A549 (cell line): ENCODE measurements around the gene WLS. TPM values are rescaled to one million over a fixed set of nuclear protein-coding genes. Genes with fewer than 3 reads are reported as not detected.

Source experiments
- ATAC-seq, 2 experiments: fragments of 200-7000 bp in 1 of 2; fragments of >200 bp in 1 of 2; cut with Nextera tagmentation in 1 of 2; cut with Tn5 transposase in 1 of 2; 3 replicates each; pipeline versions ENCODE4 v1.8.0 to v1.9.1; 2018 to 2020; ENCODE audit warnings: mild to moderate bottlenecking in 1 of 2, moderate library complexity in 1 of 2
- CTCF ChIA-PET: fragments of 300-600 bp; sonication (Branson Sonifier 250); formaldehyde crosslinking; extraction: SDS; loops from one replicate; lab custom pipeline; 2021; ENCODE audit warnings: antibody characterized with exemption, inconsistent platforms; lab: Yijun Ruan, JAX
- POLR2A ChIA-PET: fragments of 350-600 bp; formaldehyde crosslinking; extraction: SDS; loops from one replicate; lab custom pipeline; 2021; ENCODE audit warnings: antibody characterized with exemption, inconsistent platforms; lab: Yijun Ruan, JAX
- DNase-seq, 2 experiments: peaks; one replicate each; pipeline versions ENCODE4 v3.0.0 to v3.0.0-alpha.2; 2011 to 2016; ENCODE audit warnings: low read depth in 1 of 2, low spot score in 1 of 2
- FAIRE-seq: peaks from 2 replicates; lab custom pipeline; 2011; peaks lifted over from hg19 to GRCh38; lab: Jason Lieb, UNC
- H3K27ac ChIP-seq, 2 experiments: fragments of >200 bp; sonication (Bioruptor Twin); formaldehyde crosslinking; 3 replicates each; pipeline ENCODE4 v1.5.1; 2016 to 2017
- H3K4me1 ChIP-seq: fragments of >200 bp; sonication (Bioruptor Twin); formaldehyde crosslinking; 3 replicates; pipeline ENCODE4 v1.6.1; 2016
- H3K4me2 ChIP-seq: fragments of >200 bp; sonication (Bioruptor Twin); formaldehyde crosslinking; 3 replicates; pipeline ENCODE4 v1.6.1; 2016
- H3K4me3 ChIP-seq: fragments of >200 bp; sonication (Bioruptor Twin); formaldehyde crosslinking; 3 replicates; pipeline ENCODE4 v1.5.1; 2016
- H3K9me3 ChIP-seq: fragments of >200 bp; sonication (Bioruptor Twin); formaldehyde crosslinking; 3 replicates; pipeline ENCODE4 v1.6.1; 2016
- CHD4 ChIP-seq: fragments of 200-600 bp; sonication (generic); IDR thresholded peaks from 2 replicates; pipeline ENCODE4 v1.6.1; 2016; ENCODE audit warnings: antibody characterized with exemption, mild to moderate bottlenecking, borderline replicate concordance
- EHMT2 ChIP-seq: fragments of 200-600 bp; sonication (generic); IDR thresholded peaks from 2 replicates; pipeline ENCODE4 v1.6.1; 2016; ENCODE audit warnings: antibody characterized with exemption, low read depth, mild to moderate bottlenecking, moderate library complexity
- FOSB ChIP-seq: fragments of 250-450 bp; sonication (Bioruptor Pico); IDR thresholded peaks from 2 replicates; pipeline ENCODE4 v1.5.0; 2020; ENCODE audit warnings: mild to moderate bottlenecking, moderate library complexity
- FOSL2 ChIP-seq, 2 experiments: fragments of 450-650 bp in 1 of 2; fragments of >200 bp in 1 of 2; sonication (Bioruptor Twin) in 1 of 2; formaldehyde crosslinking; IDR thresholded peaks; 2 replicates each; pipeline versions ENCODE4 v1.5.0 to v1.6.1; 2016 to 2020; ENCODE audit warnings: mild to moderate bottlenecking in 1 of 2, moderate library complexity in 1 of 2
- HOXB5 ChIP-seq: fragments of 250-450 bp; sonication (Bioruptor Pico); IDR thresholded peaks from 2 replicates; pipeline ENCODE4 v1.5.0; 2020; ENCODE audit warnings: mild to moderate bottlenecking, moderate library complexity
- JUN ChIP-seq, 2 experiments: fragments of >200 bp; sonication (Bioruptor Twin); formaldehyde crosslinking; IDR thresholded peaks; 2 replicates in 1 of 2; 3 replicates in 1 of 2; pipeline ENCODE4 v1.6.1; 2016 to 2017
- KDM5A ChIP-seq: fragments of 200-600 bp; sonication (generic); IDR thresholded peaks from 2 replicates; pipeline ENCODE4 v1.6.1; 2016; ENCODE audit warnings: antibody characterized with exemption, mild to moderate bottlenecking
- NPAS2 ChIP-seq: fragments of 250-450 bp; sonication (Bioruptor Pico); IDR thresholded peaks from 2 replicates; pipeline ENCODE4 v1.8.0; 2022; ENCODE audit warnings: mild to moderate bottlenecking, moderate library complexity, borderline replicate concordance
- POLR2AphosphoS2 ChIP-seq: conservative IDR thresholded peaks from 2 replicates; pipeline ENCODE4 v1.6.1; 2012; ENCODE audit warnings: low read length, improper control_type of control experiment, inconsistent platforms
- RARB ChIP-seq: fragments of 250-450 bp; sonication (Bioruptor Pico); IDR thresholded peaks from 2 replicates; pipeline ENCODE4 v1.8.0; 2021; ENCODE audit warnings: mild to moderate bottlenecking, moderate library complexity
- SREBF2 ChIP-seq: fragments of 450-650 bp; IDR thresholded peaks from 2 replicates; pipeline ENCODE4 v1.6.1; 2014; ENCODE audit warnings: mild to moderate bottlenecking, moderate library complexity
- ZC3H11A ChIP-seq: fragments of 450-650 bp; IDR thresholded peaks from 2 replicates; pipeline ENCODE4 v1.6.1; 2014; ENCODE audit warnings: antibody characterized with exemption, mild to moderate bottlenecking
- ZNF302 ChIP-seq: fragments of 250-450 bp; sonication (Bioruptor Pico); IDR thresholded peaks from 2 replicates; pipeline ENCODE4 v1.9.0; 2021; ENCODE audit warnings: inconsistent platforms, mild to moderate bottlenecking, moderate library complexity
- ZSCAN20 ChIP-seq: fragments of 250-450 bp; sonication (Bioruptor Pico); IDR thresholded peaks from 2 replicates; pipeline ENCODE4 v1.8.0; 2022; ENCODE audit warnings: mild to moderate bottlenecking, moderate library complexity
- WGBS: methylation state at CpG from one replicate; pipeline ENCODE4 v1.1.6; 2017; ENCODE audit errors: missing lambda C conversion rate; 5-methylcytosine and 5-hydroxymethylcytosine counted together
- polyA plus RNA-seq, 4 experiments: library from polyadenylated mRNA; depleted of rRNA in 3 of 4; stranded (reverse); fragments of >200 nt; fragmentation: RNase III in 1 of 4; extraction: RNeasy Plus Mini Kit Qiagen cat#74134 plus additional on column Dnase treatment in 1 of 4; gene quantifications; 2 replicates in 3 of 4; 3 replicates in 1 of 4; pipeline ENCODE4 v1.2.3, GENCODE V29; 2011 to 2017
- TF ChIP-seq, protein P1 (sequence below): fragments of 450-650 bp; IDR thresholded peaks from 2 replicates; pipeline ENCODE4 v1.6.1; 2014; ENCODE audit warnings: antibody characterized with exemption
- TF ChIP-seq, protein P2 (sequence below): fragments of >200 bp; sonication (Bioruptor Twin); formaldehyde crosslinking; IDR thresholded peaks from 3 replicates; pipeline ENCODE4 v1.5.1; 2016
- TF ChIP-seq, protein P3 (sequence below): fragments of >200 bp; sonication (Bioruptor Twin); formaldehyde crosslinking; IDR thresholded peaks from 2 replicates; pipeline ENCODE4 v1.6.1; 2016
- TF ChIP-seq, protein P4 (sequence below): fragments of 200-600 bp; sonication (generic); IDR thresholded peaks from 2 replicates; pipeline ENCODE4 v1.6.1; 2016; ENCODE audit warnings: antibody characterized with exemption, mild to moderate bottlenecking, moderate library complexity
- TF ChIP-seq, protein P5 (sequence below): IDR thresholded peaks from 2 replicates; pipeline ENCODE4 v1.6.1; 2012

Gene WLS
- polyA plus RNA-seq, 2 of the 4 experiments (the other 2 are of a cell fraction), result 6.6 to 12.1 TPM

DNA sequence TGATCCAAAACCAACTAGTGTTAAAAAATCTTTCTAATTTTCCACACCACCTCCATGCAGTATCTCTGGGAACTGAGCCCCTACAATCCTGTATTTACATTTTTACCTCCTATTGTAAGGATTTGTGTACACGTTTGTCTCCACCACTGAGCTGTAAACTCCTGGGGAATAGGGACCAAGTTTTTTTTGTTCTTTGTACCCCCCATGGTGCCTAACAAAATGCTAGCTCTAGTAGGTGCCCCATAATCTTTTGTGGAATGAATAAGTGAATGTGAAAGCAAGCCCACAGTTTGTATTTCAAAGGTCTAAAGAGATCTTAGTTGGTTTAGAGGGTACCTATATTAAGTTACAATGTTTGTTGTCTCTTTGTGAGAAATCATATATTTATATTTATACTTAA is 879 bp upstream of the WLS start (continued):
- TF ChIP-seq, protein P1, sequence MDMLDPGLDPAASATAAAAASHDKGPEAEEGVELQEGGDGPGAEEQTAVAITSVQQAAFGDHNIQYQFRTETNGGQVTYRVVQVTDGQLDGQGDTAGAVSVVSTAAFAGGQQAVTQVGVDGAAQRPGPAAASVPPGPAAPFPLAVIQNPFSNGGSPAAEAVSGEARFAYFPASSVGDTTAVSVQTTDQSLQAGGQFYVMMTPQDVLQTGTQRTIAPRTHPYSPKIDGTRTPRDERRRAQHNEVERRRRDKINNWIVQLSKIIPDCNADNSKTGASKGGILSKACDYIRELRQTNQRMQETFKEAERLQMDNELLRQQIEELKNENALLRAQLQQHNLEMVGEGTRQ, result no peak
- no peak for TF ChIP-seq ZC3H11A
- TF ChIP-seq, protein P2, sequence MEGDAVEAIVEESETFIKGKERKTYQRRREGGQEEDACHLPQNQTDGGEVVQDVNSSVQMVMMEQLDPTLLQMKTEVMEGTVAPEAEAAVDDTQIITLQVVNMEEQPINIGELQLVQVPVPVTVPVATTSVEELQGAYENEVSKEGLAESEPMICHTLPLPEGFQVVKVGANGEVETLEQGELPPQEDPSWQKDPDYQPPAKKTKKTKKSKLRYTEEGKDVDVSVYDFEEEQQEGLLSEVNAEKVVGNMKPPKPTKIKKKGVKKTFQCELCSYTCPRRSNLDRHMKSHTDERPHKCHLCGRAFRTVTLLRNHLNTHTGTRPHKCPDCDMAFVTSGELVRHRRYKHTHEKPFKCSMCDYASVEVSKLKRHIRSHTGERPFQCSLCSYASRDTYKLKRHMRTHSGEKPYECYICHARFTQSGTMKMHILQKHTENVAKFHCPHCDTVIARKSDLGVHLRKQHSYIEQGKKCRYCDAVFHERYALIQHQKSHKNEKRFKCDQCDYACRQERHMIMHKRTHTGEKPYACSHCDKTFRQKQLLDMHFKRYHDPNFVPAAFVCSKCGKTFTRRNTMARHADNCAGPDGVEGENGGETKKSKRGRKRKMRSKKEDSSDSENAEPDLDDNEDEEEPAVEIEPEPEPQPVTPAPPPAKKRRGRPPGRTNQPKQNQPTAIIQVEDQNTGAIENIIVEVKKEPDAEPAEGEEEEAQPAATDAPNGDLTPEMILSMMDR, result no peak

DNA sequence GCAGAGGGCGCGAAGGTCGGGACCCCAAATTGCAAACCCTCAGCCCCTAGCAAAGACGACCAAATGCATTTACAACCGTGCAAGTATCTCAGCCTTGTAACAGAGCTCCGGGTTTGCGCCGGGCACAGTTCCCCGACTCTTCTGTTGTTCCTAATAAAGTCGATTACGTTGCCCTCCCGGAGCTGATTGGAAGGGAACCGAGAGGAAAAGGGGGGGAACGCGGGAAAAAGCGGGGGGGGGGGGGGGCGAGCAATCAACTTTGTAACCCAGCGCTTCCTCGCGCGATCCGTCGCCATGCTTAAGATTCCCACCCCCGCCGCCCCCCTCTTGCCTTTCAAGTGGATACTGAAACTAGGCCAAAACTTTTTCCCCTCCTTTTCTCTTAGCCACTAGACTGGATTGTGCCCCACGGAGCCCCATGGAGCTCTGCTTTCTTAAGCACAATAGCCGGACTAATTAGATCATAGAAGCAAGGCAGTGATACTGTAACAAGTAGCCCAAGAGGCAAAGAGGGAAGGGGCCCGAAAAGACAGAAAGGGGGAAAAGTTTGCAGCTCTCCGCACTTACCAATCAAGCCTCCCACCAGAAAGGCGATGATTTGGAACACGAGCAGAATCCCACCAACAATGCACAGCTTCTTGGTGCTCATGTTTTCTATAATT is 565 bp downstream of the WLS start:
- peak overlapping the region; percentile 30 to 74; a peak in 5 of 6 replicates for H3K27ac ChIP-seq
- ATAC-seq (peak; percentile 56 to 72), FAIRE-seq (no peak)

DNA sequence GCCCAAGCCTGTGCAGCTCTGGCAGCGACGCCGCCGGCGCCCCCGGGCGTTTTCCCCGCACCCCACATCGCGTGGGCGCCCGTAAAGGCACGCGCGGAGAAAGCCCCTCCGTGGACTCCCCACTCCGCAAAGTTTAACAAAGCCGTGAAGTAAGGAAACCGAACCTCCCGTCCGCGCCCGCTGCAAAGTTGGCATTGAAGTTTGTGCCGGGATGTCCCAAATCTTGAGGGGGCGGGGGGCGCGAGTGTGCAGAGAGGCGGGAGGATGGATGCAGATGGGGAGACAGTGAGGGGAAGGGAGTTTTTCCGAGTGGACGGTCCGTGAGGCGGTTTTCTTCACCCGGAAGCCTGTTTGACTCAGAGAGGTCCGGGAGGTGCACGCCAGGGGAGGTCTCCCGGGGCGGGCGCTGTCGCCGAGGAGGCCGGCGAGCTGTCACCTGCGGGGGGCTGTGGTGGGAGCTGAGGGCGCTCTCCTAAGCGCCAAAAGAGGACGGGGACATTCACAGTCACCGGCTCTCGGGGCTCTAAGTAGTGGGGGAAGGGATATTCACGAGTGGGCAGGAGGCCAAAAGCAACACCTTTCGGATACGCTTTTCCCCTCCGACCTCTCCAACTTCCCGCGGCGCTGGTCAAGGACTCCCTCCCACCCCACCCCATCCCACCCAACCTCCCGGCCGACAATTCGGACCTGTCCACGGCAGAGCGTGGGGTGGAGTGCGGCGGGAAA is 1.3 kb downstream of the WLS start:
- Histone ChIP-seq H3K4me2 (peak overlapping the region; percentile 84), H3K4me1 (no peaks in the 10 kb centered on the region), H3K9me3 (no peaks in the 10 kb centered on the region), H3K4me3 (peak overlapping the region; percentile 59), H3K27ac (peak overlapping the region; percentile 30 to 74; a peak in 5 of 6 replicates)
- FAIRE-seq, result no peak
- TF ChIP-seq CHD4, result no peak
- DNase-seq, result no peak
- ATAC-seq, result peak; percentile 23 to 42; a peak in 5 of 6 replicates
- WGBS, result 20% methylated on average over 20 of the region's 62 CpGs
- ChIA-PET CTCF (interaction anchor here (1.1 to 2.1 kb wide), 5 partner anchors 8 to 153 kb away, joined by 3 to 8 read pairs (median 4); no protein-coding TSS in a partner anchor), POLR2A (interaction anchor here (1.7 kb wide), 1 partner anchor 57 kb away, joined by 5 read pairs; no protein-coding TSS in a partner anchor)

More for the DNA sequence above, 565 bp downstream of the WLS start:
- ChIA-PET CTCF (interaction anchor here (1.1 to 2.1 kb wide), 6 partner anchors 9 to 152 kb away, joined by 3 to 5 read pairs (median 4); no protein-coding TSS in a partner anchor), POLR2A (interaction anchor here (0.5 to 1.7 kb wide), 4 partner anchors 10 to 114 kb away, joined by 3 to 7 read pairs (median 4); no protein-coding TSS in a partner anchor)
- Histone ChIP-seq H3K4me1 (no peaks in the 10 kb centered on the region), H3K9me3 (no peaks in the 10 kb centered on the region), H3K4me3 (peak overlapping the region; percentile 59), H3K4me2 (peak overlapping the region; percentile 84)
- peak; percentile 17 to 27 for DNase-seq
- WGBS, result under 1% methylated on average over 21 of the region's 31 CpGs
- TF ChIP-seq JUN (IDR thresholded peaks at IDR 0.05) (no peak), EHMT2 (no peak)
- TF ChIP-seq, protein P3, sequence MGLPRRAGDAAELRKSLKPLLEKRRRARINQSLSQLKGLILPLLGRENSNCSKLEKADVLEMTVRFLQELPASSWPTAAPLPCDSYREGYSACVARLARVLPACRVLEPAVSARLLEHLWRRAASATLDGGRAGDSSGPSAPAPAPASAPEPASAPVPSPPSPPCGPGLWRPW, result no peak
- TF ChIP-seq, protein P4, sequence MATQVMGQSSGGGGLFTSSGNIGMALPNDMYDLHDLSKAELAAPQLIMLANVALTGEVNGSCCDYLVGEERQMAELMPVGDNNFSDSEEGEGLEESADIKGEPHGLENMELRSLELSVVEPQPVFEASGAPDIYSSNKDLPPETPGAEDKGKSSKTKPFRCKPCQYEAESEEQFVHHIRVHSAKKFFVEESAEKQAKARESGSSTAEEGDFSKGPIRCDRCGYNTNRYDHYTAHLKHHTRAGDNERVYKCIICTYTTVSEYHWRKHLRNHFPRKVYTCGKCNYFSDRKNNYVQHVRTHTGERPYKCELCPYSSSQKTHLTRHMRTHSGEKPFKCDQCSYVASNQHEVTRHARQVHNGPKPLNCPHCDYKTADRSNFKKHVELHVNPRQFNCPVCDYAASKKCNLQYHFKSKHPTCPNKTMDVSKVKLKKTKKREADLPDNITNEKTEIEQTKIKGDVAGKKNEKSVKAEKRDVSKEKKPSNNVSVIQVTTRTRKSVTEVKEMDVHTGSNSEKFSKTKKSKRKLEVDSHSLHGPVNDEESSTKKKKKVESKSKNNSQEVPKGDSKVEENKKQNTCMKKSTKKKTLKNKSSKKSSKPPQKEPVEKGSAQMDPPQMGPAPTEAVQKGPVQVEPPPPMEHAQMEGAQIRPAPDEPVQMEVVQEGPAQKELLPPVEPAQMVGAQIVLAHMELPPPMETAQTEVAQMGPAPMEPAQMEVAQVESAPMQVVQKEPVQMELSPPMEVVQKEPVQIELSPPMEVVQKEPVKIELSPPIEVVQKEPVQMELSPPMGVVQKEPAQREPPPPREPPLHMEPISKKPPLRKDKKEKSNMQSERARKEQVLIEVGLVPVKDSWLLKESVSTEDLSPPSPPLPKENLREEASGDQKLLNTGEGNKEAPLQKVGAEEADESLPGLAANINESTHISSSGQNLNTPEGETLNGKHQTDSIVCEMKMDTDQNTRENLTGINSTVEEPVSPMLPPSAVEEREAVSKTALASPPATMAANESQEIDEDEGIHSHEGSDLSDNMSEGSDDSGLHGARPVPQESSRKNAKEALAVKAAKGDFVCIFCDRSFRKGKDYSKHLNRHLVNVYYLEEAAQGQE, result peak; percentile 41; the same call in 1 of the 2 replicates

DNA sequence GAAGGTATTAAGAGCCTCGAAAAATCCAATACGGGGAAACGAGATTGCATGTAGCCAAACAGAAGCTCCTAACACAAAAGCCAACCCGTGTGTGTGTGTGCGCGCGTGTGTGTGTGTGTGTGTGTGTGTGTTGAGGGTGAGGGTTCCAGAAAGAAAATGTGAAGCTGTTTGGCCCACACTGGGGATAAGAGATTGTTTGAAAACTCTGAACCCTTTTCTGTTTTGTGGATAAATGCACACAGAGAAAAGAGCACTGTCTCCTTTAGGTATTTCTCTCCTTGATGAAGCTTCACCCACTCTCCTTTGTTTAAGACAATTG is 1.9 kb downstream of the WLS start:
- FAIRE-seq, result no peak

More for the DNA sequence above, 1.9 kb downstream of the WLS start:
- H3K4me2 ChIP-seq, result no peak overlapping the region; the same call in 2 of the 3 replicates
- ChIA-PET POLR2A (no interaction called here), CTCF (interaction anchor here (1.3 to 2.1 kb wide), 2 partner anchors 90 to 110 kb away, joined by 5 to 8 read pairs; no protein-coding TSS in a partner anchor)
- WGBS, result 66% methylated on average over 7 of the region's 7 CpGs
- H3K4me1 ChIP-seq, result no peaks in the 10 kb centered on the region
- TF ChIP-seq NPAS2 (CRISPR knock-in tag) (no peak), SREBF2 (no peak), FOSB (no peak), RARB (CRISPR knock-in tag) (no peak), POLR2AphosphoS2 (no peak), HOXB5 (CRISPR knock-in tag) (no peak), ZSCAN20 (CRISPR knock-in tag) (no peak), FOSL2 (IDR thresholded peaks at IDR 0.05) (no peak), FOSL2 (CRISPR knock-in tag; IDR thresholded peaks at IDR 0.05) (no peak), ZNF302 (CRISPR knock-in tag) (no peak), KDM5A (no peak)
- TF ChIP-seq, protein P5, sequence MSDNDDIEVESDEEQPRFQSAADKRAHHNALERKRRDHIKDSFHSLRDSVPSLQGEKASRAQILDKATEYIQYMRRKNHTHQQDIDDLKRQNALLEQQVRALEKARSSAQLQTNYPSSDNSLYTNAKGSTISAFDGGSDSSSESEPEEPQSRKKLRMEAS, result no peak
- H3K4me3 ChIP-seq, result no peak overlapping the region
- no peaks in the 10 kb centered on the region for H3K9me3 ChIP-seq
- DNase-seq (no peak), ATAC-seq (no peak)
- no peak overlapping the region for H3K27ac ChIP-seq
